Measurements from ENCODE around the gene ZC3H13. TPM values are rescaled to one million over a fixed set of nuclear protein-coding genes. Genes with fewer than 3 reads are reported as not detected.

ZC3H13 gene
- total and polyA plus RNA-seq, 10 of the 15 experiments (the other 5 are each of a cell fraction or from before 2014, with no cell fraction given): 10.0 to 55.9 (median 25.4) TPM

GRCh38 chr13:46006688-46007452 lies 45.7 kb downstream of the ZC3H13 start:
- Histone ChIP-seq H3K27me3 (replicated peaks in 1 of 2; ENCODE audit: control insufficient read depth in 2 of 2, insufficient read depth in 2 of 2, low read length in 1 of 2) (no peaks in the 10 kb centered on the region), H4K20me1 (ENCODE audit: control insufficient read depth, insufficient read depth) (no peaks in the 10 kb centered on the region), H3K36me3 (ENCODE audit: control insufficient read depth in 2 of 2, insufficient read depth in 2 of 2, low read length in 1 of 2) (peaks cover 4 to 8% of the 10 kb centered on the region in 2 experiments), H3K9me3 (replicated peaks; ENCODE audit: control insufficient read depth, insufficient read depth, low read length) (no peaks in the 10 kb centered on the region), H3K79me2 (ENCODE audit: control insufficient read depth, insufficient read depth, low read length) (no peaks in the 10 kb centered on the region), H3K9ac (ENCODE audit: control insufficient read depth, insufficient read depth, low read length) (no peak overlapping the region), H3K27ac (ENCODE audit: control insufficient read depth, insufficient read depth) (no peak overlapping the region), H2AFZ (ENCODE audit: control insufficient read depth, low read depth, low read length) (no peak overlapping the region), H3K4me1 (ENCODE audit: control insufficient read depth, insufficient read depth, low read length) (no peaks in the 10 kb centered on the region), H3K4me3 (no peak overlapping the region), H3K4me2 (ENCODE audit: control insufficient read depth, insufficient read depth) (no peak overlapping the region)
- ChIA-PET POLR2A (no interaction called here), RAD21 (ENCODE audit: unreplicated experiment) (no interaction called here), SMC1A (ENCODE audit: uncharacterized antibody, unreplicated experiment) (interaction anchor here (0.6 kb wide), 1 partner anchor 304 kb away, joined by 3 read pairs; no protein-coding TSS in a partner anchor), CTCF (no interaction called here)
- ATAC-seq: no peak
- in situ Hi-C loops (cut with MboI) (no loop called here), intact Hi-C loops (cut with micrococcal nuclease; ENCODE audit: unreplicated experiment) (no loop called here)
- WGBS (ENCODE audit: insufficient coverage, insufficient replicate concordance, low lambda C conversion rate, missing lambda C conversion rate): 45% methylated on average over 6 of the region's 6 CpGs
- no peak for TF ChIP-seq RCOR1 (conservative IDR thresholded peaks at IDR 0.05; ENCODE audit: low read depth, low read length)
- TF ChIP-seq SREBF1 (IDR thresholded peaks at IDR 0.05; ENCODE audit: low read length): no peak
- TF ChIP-seq MYB (IDR thresholded peaks at IDR 0.05; ENCODE audit: borderline replicate concordance, low read depth, low read length): no peak
- TF ChIP-seq MLLT1 (IDR thresholded peaks at IDR 0.05): no peak
- no peak for TF ChIP-seq BRCA1 (IDR thresholded peaks at IDR 0.05; ENCODE audit: low read depth, low read length)
- DNase-seq (ENCODE audit: low read depth, low spot score): no peak
- no TSS peak for BruUV-seq (replicated peaks)
- FAIRE-seq: no peak

DNA sequence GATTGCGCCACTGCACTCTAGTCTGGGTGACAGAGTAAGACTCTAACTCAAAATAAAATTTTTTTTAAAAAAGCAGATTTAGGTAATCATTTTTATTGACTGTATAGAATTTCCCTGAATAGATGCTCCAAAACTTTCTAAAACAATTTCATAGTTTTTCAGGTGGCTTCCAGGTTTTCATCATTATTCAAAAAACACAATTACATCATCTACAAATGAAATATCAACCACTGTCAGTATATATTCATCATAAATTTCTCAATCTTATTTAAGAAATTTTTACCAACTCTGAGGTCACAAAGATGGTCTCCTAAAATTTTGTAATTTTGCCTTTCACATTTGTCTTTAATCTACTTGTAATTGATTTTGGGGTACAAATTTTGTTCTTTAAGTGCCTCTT lies 48.1 kb downstream of the ZC3H13 start:
- in situ Hi-C loops (cut with MboI) (no loop called here), intact Hi-C loops (cut with micrococcal nuclease; ENCODE audit: unreplicated experiment) (no loop called here)
- Histone ChIP-seq H3K4me2 (ENCODE audit: control insufficient read depth, insufficient read depth) (no peak overlapping the region), H3K4me1 (ENCODE audit: control insufficient read depth, insufficient read depth, low read length) (no peaks in the 10 kb centered on the region), H3K9me3 (replicated peaks; ENCODE audit: control insufficient read depth, insufficient read depth, low read length) (no peaks in the 10 kb centered on the region), H3K4me3 (no peak overlapping the region), H3K27ac (ENCODE audit: control insufficient read depth, insufficient read depth) (no peak overlapping the region), H2AFZ (ENCODE audit: control insufficient read depth, low read depth, low read length) (no peak overlapping the region), H3K27me3 (replicated peaks in 1 of 2; ENCODE audit: control insufficient read depth in 2 of 2, insufficient read depth in 2 of 2, low read length in 1 of 2) (no peaks in the 10 kb centered on the region), H4K20me1 (ENCODE audit: control insufficient read depth, insufficient read depth) (no peaks in the 10 kb centered on the region), H3K36me3 (ENCODE audit: control insufficient read depth in 2 of 2, insufficient read depth in 2 of 2, low read length in 1 of 2) (peaks cover 7 to 17% of the 10 kb centered on the region in 2 experiments), H3K79me2 (ENCODE audit: control insufficient read depth, insufficient read depth, low read length) (no peaks in the 10 kb centered on the region), H3K9ac (ENCODE audit: control insufficient read depth, insufficient read depth, low read length) (no peak overlapping the region)
- FAIRE-seq (no peak), ATAC-seq (no peak), DNase-seq (ENCODE audit: low read depth, low spot score) (no peak)
- 94% methylated on average over 1 of the region's 1 CpG for WGBS (ENCODE audit: insufficient coverage, insufficient replicate concordance, low lambda C conversion rate, missing lambda C conversion rate)
- TF ChIP-seq SMARCA5 (IDR thresholded peaks at IDR 0.05): no peak
- TF ChIP-seq NFYA (IDR thresholded peaks at IDR 0.05; ENCODE audit: borderline replicate concordance, low read depth, low read length): no peak
- TF ChIP-seq ZZZ3 (IDR thresholded peaks at IDR 0.05; ENCODE audit: control insufficient read depth, insufficient read length, low read depth): no peak
- no peak for TF ChIP-seq RCOR1 (conservative IDR thresholded peaks at IDR 0.05; ENCODE audit: low read depth, low read length)
- no peak for TF ChIP-seq PAX8 (IDR thresholded peaks at IDR 0.05)
- no peak for TF ChIP-seq SPI1 (IDR thresholded peaks at IDR 0.05; ENCODE audit: borderline replicate concordance, insufficient read depth, low read depth, low read length)
- no peak for TF ChIP-seq NBN (IDR thresholded peaks at IDR 0.05)
- no peak for TF ChIP-seq PML (IDR thresholded peaks at IDR 0.05; ENCODE audit: low read length)
- no peak for TF ChIP-seq BACH1 (IDR thresholded peaks at IDR 0.05; ENCODE audit: borderline replicate concordance)
- TF ChIP-seq RFX5 (IDR thresholded peaks at IDR 0.05; ENCODE audit: low read depth, low read length): no peak
- POLR2A ChIA-PET: no interaction called here
- no TSS peak for BruUV-seq (replicated peaks)
- SMC1A ChIA-PET (ENCODE audit: uncharacterized antibody, unreplicated experiment): interaction anchor here (0.9 kb wide), 1 partner anchor 20 kb away, joined by 3 read pairs; no protein-coding TSS in a partner anchor
- RAD21 ChIA-PET (ENCODE audit: unreplicated experiment): no interaction called here
- CTCF ChIA-PET: no interaction called here
